ENCODE data around the gene TNK2. TPM values are rescaled to one million over a fixed set of nuclear protein-coding genes. Genes with fewer than 3 reads are reported as not detected.

Gene TNK2
- total RNA-seq, 3 donors from 2014 or later (not counting 1 experiment from before 2014, with no cell fraction given), result 169 to 207 (median 171) TPM

- H3K9me3 Mint-ChIP-seq, result no peaks in the 10 kb centered on the region
- no peaks in the 10 kb centered on the region for H3K27me3 Mint-ChIP-seq (ENCODE audit: low read depth in 2 of 2)
- Histone ChIP-seq H3K4me3 (ENCODE audit: low read length) (no peak overlapping the region), H3K4me1 (ENCODE audit: control insufficient read depth, insufficient read depth, low read length) (no peaks in the 10 kb centered on the region), H3K36me3 (ENCODE audit: control insufficient read depth, insufficient read depth, low read length) (no peaks in the 10 kb centered on the region), H3K9me3 (ENCODE audit: control insufficient read depth, insufficient read depth, low read length) (no peaks in the 10 kb centered on the region), H3K27ac (ENCODE audit: low read length) (no peak overlapping the region), H3K27me3 (ENCODE audit: control insufficient read depth, insufficient read depth, low read length) (no peaks in the 10 kb centered on the region)
- no peak overlapping the region for H3K4me3 Mint-ChIP-seq
- no peak overlapping the region for H3K27ac Mint-ChIP-seq
- TF ChIP-seq, protein P1, sequence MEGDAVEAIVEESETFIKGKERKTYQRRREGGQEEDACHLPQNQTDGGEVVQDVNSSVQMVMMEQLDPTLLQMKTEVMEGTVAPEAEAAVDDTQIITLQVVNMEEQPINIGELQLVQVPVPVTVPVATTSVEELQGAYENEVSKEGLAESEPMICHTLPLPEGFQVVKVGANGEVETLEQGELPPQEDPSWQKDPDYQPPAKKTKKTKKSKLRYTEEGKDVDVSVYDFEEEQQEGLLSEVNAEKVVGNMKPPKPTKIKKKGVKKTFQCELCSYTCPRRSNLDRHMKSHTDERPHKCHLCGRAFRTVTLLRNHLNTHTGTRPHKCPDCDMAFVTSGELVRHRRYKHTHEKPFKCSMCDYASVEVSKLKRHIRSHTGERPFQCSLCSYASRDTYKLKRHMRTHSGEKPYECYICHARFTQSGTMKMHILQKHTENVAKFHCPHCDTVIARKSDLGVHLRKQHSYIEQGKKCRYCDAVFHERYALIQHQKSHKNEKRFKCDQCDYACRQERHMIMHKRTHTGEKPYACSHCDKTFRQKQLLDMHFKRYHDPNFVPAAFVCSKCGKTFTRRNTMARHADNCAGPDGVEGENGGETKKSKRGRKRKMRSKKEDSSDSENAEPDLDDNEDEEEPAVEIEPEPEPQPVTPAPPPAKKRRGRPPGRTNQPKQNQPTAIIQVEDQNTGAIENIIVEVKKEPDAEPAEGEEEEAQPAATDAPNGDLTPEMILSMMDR (IDR thresholded peaks at IDR 0.05), result no peak
- DNase-seq, result no peak
- intact Hi-C loops (cut with micrococcal nuclease), result no loop called here
- H3K36me3 Mint-ChIP-seq, result no peaks in the 10 kb centered on the region
- ATAC-seq, result no peak
- H3K4me1 Mint-ChIP-seq, result no peaks in the 10 kb centered on the region
- 87% methylated on average over 19 of the region's 19 CpGs for WGBS (ENCODE audit: insufficient coverage)
Observed at GRCh38 chr3:195839260-195840010, 68.9 kb downstream of the TNK2 start.

DNA sequence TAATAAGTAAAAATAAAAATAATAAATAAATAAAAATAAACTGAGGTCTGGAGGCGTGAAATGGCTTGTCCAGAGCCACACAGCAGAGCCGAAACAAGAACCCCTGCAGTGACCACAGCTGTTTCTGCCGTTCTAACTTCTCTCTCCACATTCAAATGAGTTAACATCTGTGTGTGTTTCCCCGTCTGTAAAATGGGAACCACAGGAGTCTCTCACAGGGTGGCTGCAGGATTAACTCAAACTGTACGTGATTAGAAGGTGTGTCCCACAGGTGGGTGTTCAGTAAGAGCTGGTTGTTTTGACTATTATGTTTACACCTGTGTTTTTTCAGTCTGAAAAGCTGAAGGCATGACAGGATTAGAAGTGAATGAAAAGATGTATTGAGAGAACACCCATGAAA is 69.6 kb downstream of the TNK2 start:
- Histone ChIP-seq H3K4me1 (ENCODE audit: control insufficient read depth, insufficient read depth, low read length) (no peaks in the 10 kb centered on the region), H3K36me3 (ENCODE audit: control insufficient read depth, insufficient read depth, low read length) (no peaks in the 10 kb centered on the region), H3K9me3 (ENCODE audit: control insufficient read depth, insufficient read depth, low read length) (no peaks in the 10 kb centered on the region), H3K27me3 (ENCODE audit: control insufficient read depth, insufficient read depth, low read length) (no peaks in the 10 kb centered on the region), H3K27ac (ENCODE audit: low read length) (no peak overlapping the region), H3K4me3 (ENCODE audit: low read length) (no peak overlapping the region)
- TF ChIP-seq, protein P1 (IDR thresholded peaks at IDR 0.05), result no peak
- Mint-ChIP-seq H3K27ac (no peak overlapping the region), H3K36me3 (no peaks in the 10 kb centered on the region), H3K27me3 (ENCODE audit: low read depth in 2 of 2) (no peaks in the 10 kb centered on the region), H3K4me1 (no peaks in the 10 kb centered on the region), H3K9me3 (no peaks in the 10 kb centered on the region), H3K4me3 (no peak overlapping the region)
- no peak for ATAC-seq
- intact Hi-C loops (cut with micrococcal nuclease), result no loop called here
- DNase-seq, result no peak
- WGBS (ENCODE audit: insufficient coverage), result 67% methylated on average over 5 of the region's 5 CpGs

DNA sequence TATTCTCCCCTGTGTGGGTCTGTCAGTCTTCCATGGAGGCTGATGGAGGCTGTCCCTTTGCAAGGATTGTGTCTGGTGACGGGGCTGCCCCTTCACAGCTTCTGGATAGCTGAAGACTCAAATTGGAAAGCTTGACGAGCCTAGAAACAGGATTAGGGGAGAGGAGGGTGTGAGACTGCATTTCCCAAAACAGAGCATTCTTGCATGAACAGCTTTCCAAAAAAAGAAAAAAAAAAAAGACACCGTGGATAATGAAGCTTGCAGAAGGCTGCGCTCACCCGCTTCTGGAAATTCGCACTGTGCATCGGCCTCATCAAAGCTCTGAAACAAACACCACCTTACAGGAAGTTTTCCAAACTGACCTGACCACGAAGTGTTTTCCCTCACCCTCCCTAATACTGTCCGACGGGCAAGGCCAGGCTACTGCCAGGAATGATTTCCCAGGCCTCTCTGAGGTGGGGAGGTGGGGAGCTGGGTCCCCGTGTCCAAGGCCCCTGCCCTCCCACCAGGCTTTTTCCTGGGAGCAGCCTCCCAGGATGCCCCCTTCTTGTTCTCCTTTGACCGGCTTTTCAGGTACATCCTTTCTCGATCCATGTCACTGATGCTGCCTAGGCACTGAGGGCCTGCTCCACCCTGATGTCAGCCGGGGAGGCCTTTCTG is 71.7 kb downstream of the TNK2 start:
- DNase-seq (no peak), ATAC-seq (no peak)
- H3K27me3 Mint-ChIP-seq (ENCODE audit: low read depth in 2 of 2), result no peaks in the 10 kb centered on the region
- H3K36me3 Mint-ChIP-seq, result no peaks in the 10 kb centered on the region
- Histone ChIP-seq H3K27ac (ENCODE audit: low read length) (no peak overlapping the region), H3K4me1 (ENCODE audit: control insufficient read depth, insufficient read depth, low read length) (no peaks in the 10 kb centered on the region), H3K36me3 (ENCODE audit: control insufficient read depth, insufficient read depth, low read length) (no peaks in the 10 kb centered on the region), H3K4me3 (ENCODE audit: low read length) (no peak overlapping the region), H3K27me3 (ENCODE audit: control insufficient read depth, insufficient read depth, low read length) (no peaks in the 10 kb centered on the region), H3K9me3 (ENCODE audit: control insufficient read depth, insufficient read depth, low read length) (no peaks in the 10 kb centered on the region)
- H3K9me3 Mint-ChIP-seq, result no peaks in the 10 kb centered on the region
- intact Hi-C loops (cut with micrococcal nuclease), result no loop called here
- no peak overlapping the region for H3K4me3 Mint-ChIP-seq
- H3K4me1 Mint-ChIP-seq, result no peaks in the 10 kb centered on the region
- H3K27ac Mint-ChIP-seq, result no peak overlapping the region
- WGBS (ENCODE audit: insufficient coverage), result 92% methylated on average over 11 of the region's 14 CpGs
- TF ChIP-seq, protein P1 (IDR thresholded peaks at IDR 0.05), result no peak

Measured in natural killer cell (primary cell).